ENCODE measurements around the gene SIN3A.

Gene SIN3A

DNA sequence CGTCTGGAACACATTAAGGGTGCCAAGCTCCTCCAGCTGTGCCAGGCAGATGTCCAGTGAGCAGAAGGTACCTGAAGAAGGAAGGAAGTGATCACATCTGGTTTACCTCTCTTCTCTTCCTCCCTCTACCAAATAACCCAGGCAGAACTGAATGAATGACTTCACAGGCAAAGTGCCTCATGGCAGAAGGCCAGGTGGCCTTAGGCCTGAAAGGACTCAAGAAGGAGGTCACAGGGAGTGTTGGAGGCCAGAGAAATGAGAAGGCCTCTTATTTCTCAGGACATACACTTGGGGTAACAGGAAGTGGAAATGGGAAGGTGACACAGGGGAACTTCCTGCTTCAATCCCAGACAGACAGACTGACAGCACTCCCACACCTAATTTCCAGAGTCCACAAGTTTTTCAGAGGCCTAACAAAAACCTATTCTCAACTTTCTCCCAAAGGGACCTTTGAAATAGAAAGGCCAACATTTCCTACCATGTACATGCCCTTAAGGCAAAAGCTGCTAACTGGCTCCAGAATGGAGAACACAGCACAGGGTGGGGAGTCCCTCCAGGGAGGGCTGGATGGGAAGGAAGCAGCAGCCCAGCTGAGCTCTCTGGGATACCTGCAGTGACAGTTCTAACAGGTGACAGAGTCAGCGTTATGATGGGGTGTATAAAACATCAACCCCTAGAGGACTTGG, 17.6 kb upstream of the SIN3A start:
- Histone ChIP-seq H3K27me3 (replicated peaks; ENCODE audit: control insufficient read depth, insufficient read depth, low read length) (no peaks in the 10 kb centered on the region), H3K36me3 (ENCODE audit: control insufficient read depth, insufficient read depth, low read length) (peaks cover 35% of the 10 kb centered on the region), H3K4me3 (replicated peaks; ENCODE audit: low read depth, low read length) (no peak overlapping the region)
- DNase-seq (ENCODE audit: extremely low read depth, insufficient read length) = no peak
- TF ChIP-seq, protein P1, sequence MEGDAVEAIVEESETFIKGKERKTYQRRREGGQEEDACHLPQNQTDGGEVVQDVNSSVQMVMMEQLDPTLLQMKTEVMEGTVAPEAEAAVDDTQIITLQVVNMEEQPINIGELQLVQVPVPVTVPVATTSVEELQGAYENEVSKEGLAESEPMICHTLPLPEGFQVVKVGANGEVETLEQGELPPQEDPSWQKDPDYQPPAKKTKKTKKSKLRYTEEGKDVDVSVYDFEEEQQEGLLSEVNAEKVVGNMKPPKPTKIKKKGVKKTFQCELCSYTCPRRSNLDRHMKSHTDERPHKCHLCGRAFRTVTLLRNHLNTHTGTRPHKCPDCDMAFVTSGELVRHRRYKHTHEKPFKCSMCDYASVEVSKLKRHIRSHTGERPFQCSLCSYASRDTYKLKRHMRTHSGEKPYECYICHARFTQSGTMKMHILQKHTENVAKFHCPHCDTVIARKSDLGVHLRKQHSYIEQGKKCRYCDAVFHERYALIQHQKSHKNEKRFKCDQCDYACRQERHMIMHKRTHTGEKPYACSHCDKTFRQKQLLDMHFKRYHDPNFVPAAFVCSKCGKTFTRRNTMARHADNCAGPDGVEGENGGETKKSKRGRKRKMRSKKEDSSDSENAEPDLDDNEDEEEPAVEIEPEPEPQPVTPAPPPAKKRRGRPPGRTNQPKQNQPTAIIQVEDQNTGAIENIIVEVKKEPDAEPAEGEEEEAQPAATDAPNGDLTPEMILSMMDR (IDR thresholded peaks at IDR 0.05; ENCODE audit: insufficient read depth, low read length, poor library complexity, severe bottlenecking) = no peak

DNA sequence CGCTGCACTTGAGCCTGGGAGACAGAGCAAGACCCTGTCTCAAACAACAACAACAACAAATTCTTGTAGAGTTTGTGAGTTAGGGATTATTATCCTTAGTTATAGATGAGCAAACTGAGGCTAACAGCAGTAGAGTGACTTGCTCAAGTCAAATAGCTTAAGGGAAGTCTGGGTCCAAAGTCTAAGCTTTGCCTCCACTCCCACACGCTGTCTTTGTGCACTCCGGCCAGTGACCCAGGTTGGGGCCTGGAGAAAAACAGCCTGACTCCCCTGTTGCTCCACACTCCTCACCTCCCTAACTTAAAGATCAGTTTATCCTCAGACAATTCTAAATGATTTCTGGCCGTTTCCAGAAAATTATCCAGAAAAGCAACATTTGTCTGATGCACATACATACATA, 9.2 kb upstream of the SIN3A start:
- H3K36me3 ChIP-seq (ENCODE audit: control insufficient read depth, insufficient read depth, low read length) = no peaks in the 10 kb centered on the region
- TF ChIP-seq, protein P1 (IDR thresholded peaks at IDR 0.05; ENCODE audit: insufficient read depth, low read length, poor library complexity, severe bottlenecking) = no peak
- no peak overlapping the region for H3K4me3 ChIP-seq (replicated peaks; ENCODE audit: low read depth, low read length)
- no peaks in the 10 kb centered on the region for H3K27me3 ChIP-seq (replicated peaks; ENCODE audit: control insufficient read depth, insufficient read depth, low read length)
- no peak for DNase-seq (ENCODE audit: extremely low read depth, insufficient read length)

DNA sequence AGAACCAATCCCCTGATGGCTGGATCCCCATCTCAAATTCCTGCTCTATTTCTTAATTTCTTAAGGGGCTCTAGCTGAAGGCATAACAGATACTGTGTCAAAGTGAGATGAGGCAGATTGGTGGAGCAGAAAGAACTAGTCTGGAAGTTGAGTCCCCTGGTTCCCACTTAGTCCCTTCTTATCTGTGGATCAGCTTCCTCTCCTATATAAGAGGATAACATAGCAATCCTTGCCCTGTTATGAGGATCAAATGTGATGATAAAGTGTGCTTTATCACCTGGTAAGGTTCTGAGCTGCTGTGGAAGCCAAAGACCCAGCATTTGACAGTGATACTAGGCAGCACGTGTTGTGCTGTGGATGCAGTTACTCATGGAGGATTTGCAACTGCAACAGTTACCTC, 8.1 kb upstream of the SIN3A start:
- no peaks in the 10 kb centered on the region for H3K27me3 ChIP-seq (replicated peaks; ENCODE audit: control insufficient read depth, insufficient read depth, low read length)
- TF ChIP-seq, protein P1 (IDR thresholded peaks at IDR 0.05; ENCODE audit: insufficient read depth, low read length, poor library complexity, severe bottlenecking) = no peak
- no peak overlapping the region for H3K4me3 ChIP-seq (replicated peaks; ENCODE audit: low read depth, low read length)
- H3K36me3 ChIP-seq (ENCODE audit: control insufficient read depth, insufficient read depth, low read length) = no peaks in the 10 kb centered on the region
- no peak for DNase-seq (ENCODE audit: extremely low read depth, insufficient read length)

DNA sequence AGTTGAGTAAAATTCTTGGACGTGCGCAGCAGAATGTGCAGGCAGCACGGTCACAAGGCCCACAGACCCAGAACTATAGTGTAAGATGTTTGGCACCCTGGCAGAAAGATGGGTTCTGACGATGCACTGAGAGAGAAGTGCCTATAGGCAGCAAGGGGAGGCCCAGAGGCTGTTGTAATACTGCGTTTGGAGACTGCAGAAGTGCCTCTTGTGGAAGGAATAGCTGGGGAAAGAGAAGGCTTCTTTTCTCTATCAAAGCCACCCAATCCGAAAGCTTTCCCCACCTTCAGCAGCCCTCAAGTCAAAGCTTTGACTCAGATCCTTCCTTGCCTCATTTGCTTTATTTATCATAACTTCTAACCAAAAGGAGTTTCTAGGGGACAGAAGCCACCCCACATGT, 5.2 kb upstream of the SIN3A start:
- Histone ChIP-seq H3K27me3 (replicated peaks; ENCODE audit: control insufficient read depth, insufficient read depth, low read length) (no peaks in the 10 kb centered on the region), H3K36me3 (ENCODE audit: control insufficient read depth, insufficient read depth, low read length) (no peaks in the 10 kb centered on the region), H3K4me3 (replicated peaks; ENCODE audit: low read depth, low read length) (no peak overlapping the region)
- TF ChIP-seq, protein P1 (IDR thresholded peaks at IDR 0.05; ENCODE audit: insufficient read depth, low read length, poor library complexity, severe bottlenecking) = no peak
- DNase-seq (ENCODE audit: extremely low read depth, insufficient read length) = no peak

DNA sequence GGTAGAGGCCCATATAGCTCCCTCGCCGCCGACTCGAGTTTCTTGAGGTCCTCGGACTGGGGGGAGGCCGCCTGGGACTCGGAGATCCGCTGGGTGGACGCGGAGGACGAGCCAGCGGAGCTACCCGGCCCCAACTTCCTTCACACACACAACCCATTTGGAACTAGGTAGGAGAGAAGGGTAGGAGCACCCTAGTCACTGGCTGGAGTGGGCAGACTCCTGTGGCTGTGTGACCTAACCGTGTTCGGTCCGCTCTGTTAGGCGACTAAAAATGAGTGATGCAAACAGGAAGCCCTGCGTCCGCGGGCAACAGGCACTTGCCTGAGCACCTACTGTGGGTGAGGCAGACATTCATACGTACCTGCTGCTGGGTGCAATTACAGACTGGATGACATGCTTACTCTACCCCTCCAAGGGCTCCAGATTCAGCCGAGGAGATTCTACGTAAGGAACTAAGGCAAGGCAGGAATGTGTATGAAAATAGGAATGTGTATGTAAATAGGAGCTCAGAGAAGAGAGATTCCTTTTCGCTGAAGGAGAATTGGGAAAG, 4.6 kb upstream of the SIN3A start:
- H3K4me3 ChIP-seq (replicated peaks; ENCODE audit: low read depth, low read length) = peak overlapping the region; percentile 93
- no peaks in the 10 kb centered on the region for H3K36me3 ChIP-seq (ENCODE audit: control insufficient read depth, insufficient read depth, low read length)
- DNase-seq (ENCODE audit: extremely low read depth, insufficient read length) = no peak
- no peaks in the 10 kb centered on the region for H3K27me3 ChIP-seq (replicated peaks; ENCODE audit: control insufficient read depth, insufficient read depth, low read length)
- TF ChIP-seq, protein P1 (IDR thresholded peaks at IDR 0.05; ENCODE audit: insufficient read depth, low read length, poor library complexity, severe bottlenecking) = no peak

All from GM06990 (cell line).